Fibroblast of skin of left biceps (primary cell): ENCODE measurements around the gene HBM.
A peak's percentile ranks its signal among the peaks of the same experiment; 100 is the strongest.
"Not testable (repeated sequence)": the region's sequence is repeated elsewhere in the genome, so short reads cannot be mapped to it uniquely, and the experiment has no call there.

Experiments
- DNase-seq, 2 experiments: peaks; one replicate each; pipeline ENCODE4 v3.0.0-alpha.2; 2013; ENCODE audit warnings: low read depth in 2 of 2

The HBM gene

GRCh38 chr16:185213-185612, 19.4 kb downstream of the HBM start:
- no peak for DNase-seq

- no peak for DNase-seq
These were observed 19.9 kb downstream of the HBM start for GRCh38 chr16:185691-186090.

- no peak for DNase-seq
These were observed 21.6 kb downstream of the HBM start for GRCh38 chr16:187330-187729.

- no peak for DNase-seq
These were observed 22.9 kb downstream of the HBM start for GRCh38 chr16:188674-189073.

- no peak for DNase-seq
These were observed 23.9 kb downstream of the HBM start for GRCh38 chr16:189604-190186.

- no peak for DNase-seq
These were observed 26.1 kb downstream of the HBM start for GRCh38 chr16:191831-192230.

- DNase-seq, result no peak
These were observed 26.9 kb downstream of the HBM start for GRCh38 chr16:192686-193085.

- DNase-seq, result no peak
These were observed 27.7 kb downstream of the HBM start for GRCh38 chr16:193441-193840.

- DNase-seq, result no peak
These were observed 28.7 kb downstream of the HBM start for GRCh38 chr16:194516-194915.

- DNase-seq, result peak; percentile 13 to 17
These were observed 34.6 kb downstream of the HBM start for GRCh38 chr16:200388-200787.

GRCh38 chr16:203246-203645, 37.5 kb downstream of the HBM start:
- no peak for DNase-seq

GRCh38 chr16:204046-204445, 38.3 kb downstream of the HBM start:
- not testable (repeated sequence) for DNase-seq

- not testable (repeated sequence) for DNase-seq
These were observed 43.6 kb downstream of the HBM start for GRCh38 chr16:209359-209758.

- DNase-seq, result not testable (repeated sequence)
These were observed 45.9 kb downstream of the HBM start for GRCh38 chr16:211631-212180.

- DNase-seq, result no peak
These were observed 47.2 kb downstream of the HBM start for GRCh38 chr16:212999-213398.
